Activated naive CD4-positive, alpha-beta T cell treated with anti-CD3 and anti-CD28 coated beads for 36 hours (primary cell): ENCODE measurements around the gene GTF2H3. TPM values are rescaled to one million over a fixed set of nuclear protein-coding genes. Genes with fewer than 3 reads are reported as not detected.

Experiments used
- CTCF ChIA-PET: fragments of 350-600 bp; sonication (Branson Sonifier 250); formaldehyde crosslinking; loops from one replicate; lab custom pipeline; 2021; ENCODE audit warnings: antibody characterized with exemption; lab: Charles Lee
- DNase-seq: peaks from one replicate; pipeline ENCODE4 v3.0.0-alpha.2; 2020
- H3K27ac Mint-ChIP-seq: one replicate; pipeline ENCODE4 v1.8.0; 2021; ENCODE audit warnings: mild to moderate bottlenecking, mixed read lengths
- H3K27me3 Mint-ChIP-seq: one replicate; pipeline ENCODE4 v1.8.0; 2021; ENCODE audit warnings: low read depth, mixed read lengths
- H3K36me3 Mint-ChIP-seq: one replicate; pipeline ENCODE4 v1.8.0; 2021; ENCODE audit warnings: low read depth, mixed read lengths
- H3K4me1 Mint-ChIP-seq: one replicate; pipeline ENCODE4 v1.8.0; 2021; ENCODE audit warnings: low read depth, mixed read lengths
- H3K4me3 Mint-ChIP-seq: one replicate; pipeline ENCODE4 v1.8.0; 2021; ENCODE audit warnings: mild to moderate bottlenecking, moderate library complexity, mixed read lengths
- H3K9me3 Mint-ChIP-seq: one replicate; pipeline ENCODE4 v1.8.0; 2021; ENCODE audit warnings: mixed read lengths
- intact Hi-C: fragments of 100-400 bp; cut with micrococcal nuclease; formaldehyde crosslinking; loops from one replicate; pipeline ENCODE4 v1.15.1; 2023
- total RNA-seq, 2 experiments: library from RNA; stranded (reverse); gene quantifications; one replicate each; pipeline ENCODE4 v1.2.3, GENCODE V29; 2021

GTF2H3 gene
- total RNA-seq, 2 experiments from 2014 or later: 56.6 to 57.7 TPM

- peaks cover 31% of the 10 kb centered on the region for H3K4me1 Mint-ChIP-seq
- no peaks in the 10 kb centered on the region for H3K9me3 Mint-ChIP-seq
- no peaks in the 10 kb centered on the region for H3K27me3 Mint-ChIP-seq
- CTCF ChIA-PET: interaction anchor here (0.7 to 1.2 kb wide), 2 partner anchors 10 to 11 kb away, joined by 3 read pairs; no protein-coding TSS in a partner anchor
- DNase-seq: no peak
- no peak overlapping the region for H3K4me3 Mint-ChIP-seq
- no peak overlapping the region for H3K27ac Mint-ChIP-seq
- intact Hi-C loops: no loop called here
- peaks cover 62% of the 10 kb centered on the region for H3K36me3 Mint-ChIP-seq
Observed at GRCh38 chr12:123607756-123608155, 25.9 kb upstream of the GTF2H3 start.

GRCh38 chr12:123608182-123608581, 25.4 kb upstream of the GTF2H3 start:
- Mint-ChIP-seq H3K27me3 (no peaks in the 10 kb centered on the region), H3K36me3 (peaks cover 59% of the 10 kb centered on the region), H3K27ac (peak overlapping the region; percentile 54), H3K4me1 (peaks cover 27% of the 10 kb centered on the region), H3K9me3 (no peaks in the 10 kb centered on the region), H3K4me3 (no peak overlapping the region)
- no peak for DNase-seq
- CTCF ChIA-PET: interaction anchor here (0.7 kb wide), 1 partner anchor 11 kb away, joined by 3 read pairs; no protein-coding TSS in a partner anchor
- intact Hi-C loops: no loop called here

DNA sequence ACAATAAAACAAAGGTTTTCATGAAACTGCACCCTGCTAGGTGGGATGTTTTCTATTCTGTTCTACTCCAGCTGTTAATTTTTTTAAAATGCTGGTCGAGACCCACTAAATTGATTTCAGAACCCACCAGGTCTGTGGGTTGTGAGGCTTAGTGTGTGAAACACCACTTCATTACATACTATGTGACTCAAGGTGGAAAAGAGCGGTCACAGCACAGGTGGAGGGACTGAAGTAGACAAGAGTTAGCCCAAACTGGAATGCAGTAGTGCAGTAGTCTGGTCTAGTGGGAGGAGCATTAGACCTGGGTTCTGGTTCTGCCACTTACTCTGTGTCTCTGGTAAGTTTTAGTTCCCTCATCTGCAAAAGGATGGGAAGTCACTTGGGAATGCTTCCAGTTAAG, 19.5 kb upstream of the GTF2H3 start:
- H3K36me3 Mint-ChIP-seq: peaks cover 57% of the 10 kb centered on the region
- intact Hi-C loops: no loop called here
- H3K27me3 Mint-ChIP-seq: no peaks in the 10 kb centered on the region
- no peak for DNase-seq
- H3K4me1 Mint-ChIP-seq: peaks cover 2% of the 10 kb centered on the region
- CTCF ChIA-PET: no interaction called here
- no peaks in the 10 kb centered on the region for H3K9me3 Mint-ChIP-seq
- no peak overlapping the region for H3K4me3 Mint-ChIP-seq
- no peak overlapping the region for H3K27ac Mint-ChIP-seq

DNA sequence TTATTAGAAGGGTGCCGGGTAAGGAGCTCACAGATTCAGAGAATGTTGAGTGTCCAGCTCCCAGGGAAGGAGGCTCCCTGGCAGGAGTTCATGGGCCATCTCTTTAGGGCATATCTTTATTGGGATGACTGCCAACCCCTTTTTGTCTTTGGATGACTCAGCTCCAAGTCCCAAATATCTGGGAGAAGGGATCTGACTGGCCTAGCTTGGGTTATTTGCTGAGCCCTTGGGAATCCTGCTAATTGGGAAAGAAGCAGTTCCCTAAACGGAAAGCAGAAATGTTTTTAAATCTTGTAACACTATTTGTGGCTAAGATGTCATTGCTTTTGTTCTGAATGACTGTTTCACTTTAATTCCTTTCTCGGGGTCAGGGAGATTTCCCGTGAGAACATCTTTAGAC, 19.1 kb upstream of the GTF2H3 start:
- CTCF ChIA-PET: no interaction called here
- Mint-ChIP-seq H3K36me3 (peaks cover 56% of the 10 kb centered on the region), H3K27ac (no peak overlapping the region), H3K9me3 (no peaks in the 10 kb centered on the region), H3K27me3 (no peaks in the 10 kb centered on the region), H3K4me1 (peaks cover 2% of the 10 kb centered on the region), H3K4me3 (no peak overlapping the region)
- intact Hi-C loops: no loop called here
- DNase-seq: no peak

DNA sequence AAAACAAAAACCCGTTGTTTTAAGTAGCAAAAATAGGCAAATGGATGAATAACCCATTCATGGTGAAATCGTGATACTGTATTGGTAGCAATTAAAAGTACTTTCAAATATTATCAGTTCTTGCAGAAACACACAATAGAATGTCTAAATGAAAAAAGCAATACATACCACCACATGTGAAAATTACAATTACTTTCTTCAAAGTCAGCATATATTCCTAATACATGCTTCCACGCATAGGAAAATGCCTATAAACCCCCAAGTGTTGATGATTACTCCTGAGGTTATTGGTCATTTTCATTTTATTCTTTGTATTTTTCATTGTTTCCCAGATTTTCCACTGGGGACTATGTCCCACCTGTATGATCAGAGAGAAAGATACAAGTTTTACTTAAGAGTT, 16.5 kb upstream of the GTF2H3 start:
- peaks cover 44% of the 10 kb centered on the region for H3K36me3 Mint-ChIP-seq
- no peak overlapping the region for H3K4me3 Mint-ChIP-seq
- DNase-seq: no peak
- no peaks in the 10 kb centered on the region for H3K27me3 Mint-ChIP-seq
- peaks cover 8% of the 10 kb centered on the region for H3K4me1 Mint-ChIP-seq
- intact Hi-C loops: no loop called here
- CTCF ChIA-PET: interaction anchor here (1.1 kb wide), 1 partner anchor 34 kb away, joined by 3 read pairs; no protein-coding TSS in a partner anchor
- H3K9me3 Mint-ChIP-seq: no peaks in the 10 kb centered on the region
- H3K27ac Mint-ChIP-seq: no peak overlapping the region

- Mint-ChIP-seq H3K9me3 (no peaks in the 10 kb centered on the region), H3K36me3 (peaks cover 42% of the 10 kb centered on the region), H3K4me1 (peaks cover 8% of the 10 kb centered on the region), H3K27me3 (no peaks in the 10 kb centered on the region), H3K4me3 (no peak overlapping the region), H3K27ac (no peak overlapping the region)
- DNase-seq: no peak
- intact Hi-C loops: no loop called here
- CTCF ChIA-PET: interaction anchor here (1.1 to 1.6 kb wide), 2 partner anchors 28 to 34 kb away, joined by 3 to 4 read pairs; no protein-coding TSS in a partner anchor
Observed at GRCh38 chr12:123617580-123617979, 16.0 kb upstream of the GTF2H3 start.

DNA sequence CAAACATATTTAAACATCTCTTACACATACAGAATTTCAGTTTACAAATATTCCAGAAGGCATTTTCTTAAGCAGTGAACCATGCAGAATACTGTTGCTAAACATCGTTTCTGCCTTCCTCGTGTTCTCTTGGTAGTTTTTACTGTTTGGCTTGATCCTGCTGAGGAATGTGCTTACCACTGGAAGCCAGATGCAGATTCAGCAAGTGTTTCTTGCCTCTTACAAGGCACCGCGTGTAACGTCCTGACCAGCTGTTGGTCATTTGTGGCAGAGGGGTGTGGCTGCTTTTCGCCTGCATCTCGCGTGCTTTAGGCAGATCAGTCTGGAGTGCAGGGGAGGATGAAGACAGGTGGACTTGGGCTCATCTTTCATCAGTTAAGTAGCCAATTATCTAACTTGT, 12.5 kb upstream of the GTF2H3 start:
- Mint-ChIP-seq H3K27me3 (no peaks in the 10 kb centered on the region), H3K27ac (peak overlapping the region; percentile 80), H3K4me3 (no peak overlapping the region), H3K9me3 (no peaks in the 10 kb centered on the region), H3K4me1 (peaks cover 8% of the 10 kb centered on the region), H3K36me3 (peaks cover 40% of the 10 kb centered on the region)
- CTCF ChIA-PET: interaction anchor here (0.6 to 1.3 kb wide), 3 partner anchors 9 to 59 kb away, joined by 3 read pairs; no protein-coding TSS in a partner anchor
- intact Hi-C loops: no loop called here
- no peak for DNase-seq

- DNase-seq: peak; percentile 35
- intact Hi-C loops: no loop called here
- Mint-ChIP-seq H3K36me3 (peaks cover 38% of the 10 kb centered on the region), H3K27ac (peak overlapping the region; percentile 80), H3K4me1 (peaks cover 8% of the 10 kb centered on the region), H3K27me3 (no peaks in the 10 kb centered on the region), H3K4me3 (no peak overlapping the region), H3K9me3 (no peaks in the 10 kb centered on the region)
- CTCF ChIA-PET: interaction anchor here (0.6 to 1.3 kb wide), 2 partner anchors 9 to 236 kb away, joined by 3 read pairs; no protein-coding TSS in a partner anchor
Observed at GRCh38 chr12:123621619-123622530, 11.8 kb upstream of the GTF2H3 start.

GRCh38 chr12:123634142-123634561, 523 bp downstream of the GTF2H3 start:
- H3K36me3 Mint-ChIP-seq: peaks cover 21% of the 10 kb centered on the region
- DNase-seq: no peak
- CTCF ChIA-PET: interaction anchor here (0.6 to 0.9 kb wide), 2 partner anchors 285 to 989 kb away, joined by 3 read pairs; no protein-coding TSS in a partner anchor
- H3K4me3 Mint-ChIP-seq: peak overlapping the region; percentile 99
- intact Hi-C loops: loop anchor here (5.0 to 10.0 kb wide), 2 partner anchors 131 to 338 kb away; partner anchors contain the start of genes CCDC92, DNAH10 and ZNF664
- H3K27ac Mint-ChIP-seq: peak overlapping the region; percentile 94
- no peaks in the 10 kb centered on the region for H3K27me3 Mint-ChIP-seq
- no peaks in the 10 kb centered on the region for H3K9me3 Mint-ChIP-seq
- peaks cover 33% of the 10 kb centered on the region for H3K4me1 Mint-ChIP-seq

DNA sequence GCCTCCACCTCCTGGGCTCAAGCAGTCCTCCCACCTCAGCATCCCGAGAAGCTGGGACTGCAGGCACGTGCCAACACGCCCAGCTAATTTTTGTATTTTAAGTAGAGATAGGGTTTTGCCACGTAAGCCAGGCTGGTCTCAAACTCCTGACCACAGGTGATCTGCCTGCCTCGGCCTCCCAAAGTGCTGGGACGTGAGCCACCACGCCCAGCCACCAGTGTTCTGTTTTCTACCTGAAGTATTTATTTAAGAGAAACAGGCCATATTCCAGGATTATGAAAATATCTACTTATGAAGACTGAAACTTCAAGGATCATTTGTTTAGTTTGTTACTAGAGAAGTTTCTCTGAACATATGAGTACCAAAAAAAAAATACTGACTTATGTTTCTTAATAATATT, 10.3 kb downstream of the GTF2H3 start:
- Mint-ChIP-seq H3K27ac (no peak overlapping the region), H3K9me3 (no peaks in the 10 kb centered on the region), H3K36me3 (peaks cover 16% of the 10 kb centered on the region), H3K4me1 (peaks cover 2% of the 10 kb centered on the region), H3K4me3 (no peak overlapping the region), H3K27me3 (no peaks in the 10 kb centered on the region)
- CTCF ChIA-PET: no interaction called here
- no peak for DNase-seq
- intact Hi-C loops: no loop called here

GRCh38 chr12:123645380-123645779, 11.8 kb downstream of the GTF2H3 start:
- Mint-ChIP-seq H3K27me3 (no peaks in the 10 kb centered on the region), H3K9me3 (no peaks in the 10 kb centered on the region), H3K4me1 (no peaks in the 10 kb centered on the region), H3K36me3 (peaks cover 17% of the 10 kb centered on the region), H3K27ac (no peak overlapping the region), H3K4me3 (no peak overlapping the region)
- intact Hi-C loops: no loop called here
- DNase-seq: no peak
- CTCF ChIA-PET: interaction anchor here (0.6 kb wide), 2 partner anchors 348 to 455 kb away, joined by 4 read pairs; no protein-coding TSS in a partner anchor

DNA sequence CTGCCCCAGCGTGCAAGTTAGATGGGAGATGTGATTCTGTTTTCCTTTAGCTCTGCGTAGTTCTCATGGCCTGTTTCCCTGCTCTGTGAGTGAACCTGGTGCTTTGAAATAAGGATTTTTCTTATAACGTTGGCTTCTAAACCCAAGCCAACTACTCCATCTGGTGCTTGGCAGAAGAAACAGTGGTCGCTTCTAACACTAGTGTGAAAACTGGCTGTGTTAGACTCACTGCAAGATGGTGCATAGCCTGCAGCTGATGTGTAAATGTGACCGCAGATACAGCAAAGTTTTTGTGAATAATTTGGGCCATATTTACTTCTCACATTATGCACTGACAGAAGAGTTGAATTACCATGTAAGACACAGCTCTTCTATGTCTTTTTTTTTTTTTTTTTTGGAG, 12.2 kb downstream of the GTF2H3 start:
- H3K4me1 Mint-ChIP-seq: no peaks in the 10 kb centered on the region
- peaks cover 17% of the 10 kb centered on the region for H3K36me3 Mint-ChIP-seq
- H3K4me3 Mint-ChIP-seq: no peak overlapping the region
- no peaks in the 10 kb centered on the region for H3K9me3 Mint-ChIP-seq
- H3K27ac Mint-ChIP-seq: no peak overlapping the region
- CTCF ChIA-PET: interaction anchor here (0.6 kb wide), 2 partner anchors 348 to 454 kb away, joined by 4 read pairs; no protein-coding TSS in a partner anchor
- H3K27me3 Mint-ChIP-seq: no peaks in the 10 kb centered on the region
- no peak for DNase-seq
- intact Hi-C loops: no loop called here
